LNCaP clone FGC (cell line): Measurements from ENCODE around the gene C10orf88.

Experiments used
- DNase-seq: peaks from one replicate; pipeline ENCODE4 v3.0.0-alpha.2; 2011; ENCODE audit warnings: low read depth
- H3K4me3 ChIP-seq: 2 replicates; pipeline ENCODE4 v1.5.1; 2011; ENCODE audit warnings: mild to moderate bottlenecking, low read depth, low read length, control low read depth
- CTCF ChIP-seq: IDR thresholded peaks from 2 replicates; pipeline ENCODE4 v1.5.1; 2012; ENCODE audit warnings: mild to moderate bottlenecking; ENCODE audit not compliant: control insufficient read depth, insufficient read depth; ENCODE audit errors: extremely low read depth

C10orf88 gene

DNA sequence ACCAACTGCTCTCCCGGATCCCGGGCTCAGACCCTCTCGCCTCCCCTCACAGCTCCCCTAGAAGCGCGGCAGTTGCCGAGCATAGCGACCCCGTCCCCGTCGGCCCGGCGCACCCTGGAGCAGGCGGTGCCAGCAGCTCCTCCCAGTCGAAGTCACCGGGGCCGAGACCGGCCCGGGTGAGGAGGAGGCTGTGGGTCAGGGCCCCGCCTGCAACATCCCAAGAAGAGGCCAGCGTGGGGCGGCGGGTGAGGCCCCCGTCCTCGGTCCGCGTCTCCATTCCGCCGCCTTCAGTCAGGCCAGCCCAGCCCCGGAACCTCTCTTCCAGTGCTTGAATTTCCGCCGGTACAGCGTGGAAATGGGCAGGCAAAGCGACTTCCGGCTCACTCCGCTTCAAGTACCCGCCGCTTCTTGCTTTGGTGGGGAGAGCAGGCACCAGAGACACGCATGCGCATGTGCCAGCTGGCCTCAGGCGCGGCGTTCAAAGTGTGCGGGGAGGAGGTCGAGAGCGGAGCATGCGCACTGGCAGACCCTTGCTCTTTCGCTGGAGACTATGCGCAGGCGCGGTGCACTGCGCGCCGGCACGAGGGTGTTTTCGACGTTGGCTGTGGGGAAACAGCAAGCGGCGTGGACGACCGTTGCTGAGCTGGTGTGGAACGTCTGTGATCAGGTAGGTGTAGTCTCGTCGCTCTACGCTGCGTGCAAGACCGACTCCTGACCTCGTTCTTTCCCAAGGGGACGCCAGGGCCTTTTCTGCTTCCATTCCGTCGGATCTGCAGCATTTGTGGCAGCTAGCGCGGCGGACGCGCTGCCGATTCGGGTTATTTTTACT, at the start of gene C10orf88:
Gene C10orf88, minus strand, starts transcription at position 326 of the 829 bp plus-strand sequence. Its CDS starts 49 bp downstream, at position 277.
- peak; percentile 98 for DNase-seq
- TF ChIP-seq CTCF, result 0 out of 2 replicates have a peak, but pooled peaks have one; percentile 4
- peak within 1 kb of the TSS; percentile 84 for H3K4me3 ChIP-seq

DNA sequence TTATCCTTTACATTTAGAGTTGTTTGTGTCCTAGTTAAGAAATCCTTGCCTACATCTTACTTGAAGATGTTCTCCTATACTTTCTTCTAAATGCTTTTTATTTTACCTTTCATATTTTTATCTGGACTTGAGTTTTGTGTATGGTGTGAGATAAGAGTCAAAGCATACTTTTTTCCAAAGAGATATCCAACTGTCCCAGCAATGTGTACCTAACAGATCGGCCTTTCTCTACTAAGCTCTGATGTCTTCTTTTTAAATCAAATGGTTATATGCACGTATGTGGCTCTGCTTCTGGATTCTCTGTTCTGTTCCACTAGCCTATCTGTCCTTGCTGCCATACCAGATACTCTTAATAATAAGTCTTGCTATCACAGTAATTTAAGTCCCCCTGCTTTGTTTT, 47.3 kb upstream of the C10orf88 start:
- no peak for TF ChIP-seq CTCF
- no peak overlapping the region for H3K4me3 ChIP-seq
- no peak for DNase-seq

- TF ChIP-seq CTCF, result no peak
- no peak overlapping the region for H3K4me3 ChIP-seq
- DNase-seq, result no peak
Measured at GRCh38 chr10:123000155-123000554, 46.1 kb upstream of the C10orf88 start.

- TF ChIP-seq CTCF, result no peak
- DNase-seq, result no peak
- no peak overlapping the region for H3K4me3 ChIP-seq
Measured at GRCh38 chr10:122999347-122999746, 45.3 kb upstream of the C10orf88 start.

- TF ChIP-seq CTCF, result no peak
- no peak overlapping the region for H3K4me3 ChIP-seq
- no peak for DNase-seq
Measured at GRCh38 chr10:122998934-122999333, 44.9 kb upstream of the C10orf88 start.

GRCh38 chr10:122998360-122998917, 44.4 kb upstream of the C10orf88 start:
- no peak for DNase-seq
- TF ChIP-seq CTCF, result no peak
- no peak overlapping the region for H3K4me3 ChIP-seq
